K562 (cell line): ENCODE data around the gene AAK1. TPM values are rescaled to one million over a fixed set of nuclear protein-coding genes. Genes with fewer than 3 reads are reported as not detected.

Experiments
- ATAC-seq: fragments of 200-7000 bp; cut with Tn5 transposase; 3 replicates; pipeline ENCODE4 v1.9.1; 2020; ENCODE audit warnings: moderate library complexity
- BruUV-seq: library from RNA; stranded (reverse); fragments of 400-500 nt; replicated peaks from 2 replicates; lab custom pipeline; 2021; lab: Mats Ljungman, UMichigan
- CTCF ChIA-PET: fragments of 300-600 bp; formaldehyde crosslinking; extraction: SDS; loops from one replicate; lab custom pipeline; 2021; ENCODE audit warnings: low intra/inter-chr PET ratio; lab: Yijun Ruan, JAX
- POLR2A ChIA-PET: fragments of 300-600, 350-650 bp; sonication (Branson Sonifier 250); formaldehyde crosslinking; extraction: SDS; loops from one replicate; lab custom pipeline; 2021; ENCODE audit warnings: antibody characterized with exemption, inconsistent platforms; lab: Yijun Ruan, JAX
- DNase-seq, 4 experiments: peaks; one replicate each; pipeline versions ENCODE4 v3.0.0 to v3.0.0-alpha.2; 2011 to 2018; ENCODE audit warnings: low spot score in 3 of 4, mixed read lengths in 3 of 4; ENCODE audit errors: extremely low read depth in 1 of 4
- FAIRE-seq: peaks from 2 replicates; lab custom pipeline; 2011; peaks lifted over from hg19 to GRCh38; lab: Jason Lieb, UNC
- H2AFZ ChIP-seq: 2 replicates; pipeline ENCODE4 v1.6.0; 2011; ENCODE audit warnings: low read depth, low read length, control low read depth, inconsistent platforms
- H3K27ac ChIP-seq: fragments of 200-600 bp; 3 replicates; pipeline ENCODE4 v1.8.0; 2011; ENCODE audit warnings: low read depth, mild to moderate bottlenecking, control low read depth, inconsistent platforms, low read length, moderate library complexity, mixed read lengths; ENCODE audit errors: extremely low read depth
- H3K27me3 ChIP-seq, 2 experiments: fragments of 300-600 bp in 1 of 2; 2 replicates in 1 of 2; 3 replicates in 1 of 2; pipeline versions ENCODE4 v1.6.0 to v1.8.0; 2011; ENCODE audit warnings: inconsistent platforms in 2 of 2, low read length in 2 of 2, mild to moderate bottlenecking in 1 of 2, mixed read lengths in 1 of 2, moderate library complexity in 1 of 2; ENCODE audit not compliant: control insufficient read depth in 2 of 2, insufficient read depth in 2 of 2
- H3K36me3 ChIP-seq: fragments of 300-600 bp; 3 replicates; pipeline ENCODE4 v1.8.0; 2011; ENCODE audit warnings: mild to moderate bottlenecking, low read length, inconsistent platforms; ENCODE audit not compliant: control insufficient read depth, insufficient read depth
- H3K4me1 ChIP-seq, 2 experiments: fragments of 200-600 bp in 1 of 2; replicated peaks in 1 of 2; 2 replicates in 1 of 2; 3 replicates in 1 of 2; pipeline versions ENCODE4 v1.5.1 to v1.8.0; 2011; ENCODE audit warnings: inconsistent platforms in 2 of 2, low read length in 2 of 2, mild to moderate bottlenecking in 1 of 2, mixed read lengths in 1 of 2, moderate library complexity in 1 of 2; ENCODE audit not compliant: control insufficient read depth in 2 of 2, insufficient read depth in 2 of 2
- H3K4me2 ChIP-seq: 2 replicates; pipeline ENCODE4 v1.6.1; 2011; ENCODE audit warnings: low read length, control low read depth, inconsistent platforms, mixed read lengths; ENCODE audit not compliant: insufficient read depth
- H3K4me3 ChIP-seq: fragments of 200-600 bp; sonication (generic), shearing (Covaris generic); 2 replicates; pipeline ENCODE4 v1.5.1; 2016; ENCODE audit warnings: control low read depth, inconsistent platforms
- H3K79me2 ChIP-seq: fragments of 200-600 bp; 3 replicates; pipeline ENCODE4 v1.8.0; 2011; ENCODE audit warnings: low read length, inconsistent platforms; ENCODE audit not compliant: control insufficient read depth, insufficient read depth
- H3K9ac ChIP-seq, 2 experiments: 2 replicates each; pipeline versions ENCODE4 v1.6.0 to v1.6.1; 2011; ENCODE audit warnings: low read depth in 2 of 2, low read length in 2 of 2, control low read depth in 1 of 2, inconsistent platforms in 1 of 2, mild to moderate bottlenecking in 1 of 2, mixed read lengths in 1 of 2; ENCODE audit not compliant: insufficient read depth in 1 of 2
- H3K9me1 ChIP-seq: one replicate; pipeline ENCODE4 v1.6.0; 2011; ENCODE audit warnings: inconsistent platforms, mild to moderate bottlenecking, low read length, moderate library complexity; ENCODE audit not compliant: control insufficient read depth, insufficient read depth
- H3K9me3 ChIP-seq: replicated peaks from 2 replicates; pipeline ENCODE4 v1.5.1; 2011; ENCODE audit warnings: low read depth, low read length, inconsistent platforms; ENCODE audit not compliant: control insufficient read depth, insufficient read depth
- H4K20me1 ChIP-seq: replicated peaks from 2 replicates; pipeline ENCODE4 v1.6.1; 2011; ENCODE audit warnings: low read length, inconsistent platforms, mixed read lengths; ENCODE audit not compliant: control insufficient read depth, insufficient read depth
- BCOR ChIP-seq: fragments of 450-650 bp; IDR thresholded peaks from 2 replicates; pipeline ENCODE4 v1.6.1; 2016
- BRF1 ChIP-seq: IDR thresholded peaks from 3 replicates; pipeline ENCODE4 v1.6.1; 2011; ENCODE audit warnings: borderline replicate concordance, mild to moderate bottlenecking; ENCODE audit not compliant: insufficient read length; ENCODE audit errors: extremely low read depth
- MNT ChIP-seq, 2 experiments: fragments of 450-650 bp; conservative IDR thresholded peaks; 2 replicates each; pipeline ENCODE4 v1.6.1; 2017; ENCODE audit warnings: mild to moderate bottlenecking in 2 of 2, moderate library complexity in 2 of 2
- RBFOX2 ChIP-seq: fragments of 200-400 bp; formaldehyde crosslinking; IDR thresholded peaks from 2 replicates; pipeline ENCODE4 v1.6.1; 2017; ENCODE audit warnings: low read depth, mild to moderate bottlenecking, low read length, moderate library complexity
- SMARCA4 ChIP-seq: fragments of 450-650 bp; IDR thresholded peaks from 2 replicates; pipeline ENCODE4 v1.6.1; 2016
- XRCC5 ChIP-seq: fragments of 200-400 bp; formaldehyde crosslinking; IDR thresholded peaks from 2 replicates; pipeline ENCODE4 v1.6.1; 2017; ENCODE audit warnings: low read depth, mild to moderate bottlenecking, low read length
- ZBED1 ChIP-seq: IDR thresholded peaks from 2 replicates; pipeline ENCODE4 v1.6.1; 2014
- ZNF41 ChIP-seq: fragments of 250-450 bp; sonication (Bioruptor Pico); conservative IDR thresholded peaks from 2 replicates; pipeline ENCODE4 v1.4.0; 2020; ENCODE audit warnings: mild to moderate bottlenecking
- ZNF584 ChIP-seq: fragments of 200-800 bp; sonication (Bioruptor generic); IDR thresholded peaks from 2 replicates; pipeline ENCODE4 v1.6.1; 2016; ENCODE audit warnings: low read depth, mild to moderate bottlenecking, missing genetic modification characterization, missing compliant biosample characterization
- ZNF586 ChIP-seq: fragments of 450-650 bp; formaldehyde crosslinking; conservative IDR thresholded peaks from 2 replicates; pipeline ENCODE4 v1.4.0; 2020; ENCODE audit warnings: mild to moderate bottlenecking, moderate library complexity
- WGBS: fragments of 100-300 bp; shearing (Covaris generic); methylation state at CpG from one replicate; pipeline ENCODE4 v1.1.6; 2016; ENCODE audit warnings: low coverage, mixed read lengths; ENCODE audit not compliant: insufficient coverage; ENCODE audit errors: missing lambda C conversion rate; 5-methylcytosine and 5-hydroxymethylcytosine counted together
- in situ Hi-C: fragments of 300-500 bp; cut with MboI; formaldehyde crosslinking; loops from 4 replicates; pipeline ENCODE4 v1.15.0; 2018; ENCODE audit warnings: inconsistent platforms, mixed read lengths
- intact Hi-C: fragments of 100-400 bp; cut with micrococcal nuclease; formaldehyde crosslinking; loops from 2 replicates; pipeline ENCODE4 v1.14.2; 2022
- polyA plus RNA-seq, 8 experiments: library from polyadenylated mRNA; depleted of rRNA in 4 of 8; stranded (reverse) in 5 of 8; unstranded in 3 of 8; fragments of >200 nt; fragmentation: Nextera tagmentation in 2 of 8; fragmentation: Illumina TruSeq in 1 of 8; extraction: Ambion mirVana in 2 of 8; extraction: Trizol in 1 of 8; gene quantifications; 2 replicates each; pipeline versions ENCODE4 v1.2.1 to v1.2.3, GENCODE V29; 2011 to 2014; ENCODE audit warnings: inconsistent platforms in 1 of 8, missing spikeins in 1 of 8
- total RNA-seq, 7 experiments: library from RNA; depleted of rRNA in 6 of 7; stranded (reverse); fragments of >200 nt in 6 of 7; fragmentation: Illumina TruSeq in 2 of 7; extraction: Trizol in 2 of 7; gene quantifications; 2 replicates each; pipeline versions ENCODE4 v1.2.1 to v1.2.3, GENCODE V29; 2011 to 2021; ENCODE audit warnings: low replicate concordance in 1 of 7

Gene AAK1
- total and polyA plus RNA-seq, 9 of the 15 experiments (the other 6 are each of a cell fraction or from before 2014, with no cell fraction given), result 0.89 to 17.1 (median 6.0) TPM

DNA sequence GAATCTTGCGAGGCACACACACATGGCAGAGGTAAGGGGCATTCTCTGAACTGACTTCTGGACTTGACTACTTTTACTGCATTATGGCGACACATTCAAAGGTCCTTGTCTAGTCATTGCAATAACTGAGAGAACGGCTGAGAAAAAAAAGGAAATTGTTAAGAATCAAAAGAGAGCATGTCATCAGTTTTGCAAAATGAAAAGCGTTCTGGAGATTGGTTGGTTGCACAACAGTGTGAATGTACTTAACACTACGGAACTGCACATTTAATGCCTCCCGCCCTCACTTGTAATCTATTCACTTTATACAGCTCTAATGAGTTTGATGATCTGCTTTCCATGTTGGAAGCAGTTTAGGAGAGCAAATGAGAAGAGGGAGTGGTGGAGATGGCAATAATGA lies 137.8 kb downstream of the AAK1 start:
- intact Hi-C loops, result no loop called here
- ChIA-PET POLR2A (interaction anchor here (0.6 kb wide), 1 partner anchor 112 kb away, joined by 3 read pairs; no protein-coding TSS in a partner anchor), CTCF (no interaction called here)
- Histone ChIP-seq H3K9me3 (no peaks in the 10 kb centered on the region), H3K4me3 (no peak overlapping the region), H3K79me2 (no peaks in the 10 kb centered on the region), H3K4me1 (peaks cover 0 to 3% of the 10 kb centered on the region in 2 experiments; a peak in 2 of 5 replicates), H3K9me1 (no peaks in the 10 kb centered on the region), H3K27ac (no peak overlapping the region), H3K4me2 (no peak overlapping the region), H4K20me1 (no peaks in the 10 kb centered on the region), H3K27me3 (no peaks in the 10 kb centered on the region), H2AFZ (no peak overlapping the region), H3K36me3 (peaks cover 7% of the 10 kb centered on the region; the same call in 2 of the 3 replicates), H3K9ac (no peak overlapping the region)
- ATAC-seq, result no peak
- BruUV-seq, result no TSS peak
- 73% methylated on average over 6 of the region's 6 CpGs for WGBS
- no peak for TF ChIP-seq ZBED1
- TF ChIP-seq BRF1, result no peak
- no peak for TF ChIP-seq XRCC5
- TF ChIP-seq SMARCA4, result no peak
- TF ChIP-seq ZNF586, result no peak
- TF ChIP-seq ZNF41 (CRISPR knock-in tag), result no peak
- no peak for TF ChIP-seq ZNF584
- no peak for TF ChIP-seq RBFOX2
- no peak for TF ChIP-seq BCOR
- no peak for TF ChIP-seq MNT (conservative IDR thresholded peaks at IDR 0.05)
- no peak for DNase-seq
- in situ Hi-C loops, result no loop called here
- FAIRE-seq, result no peak
